ENCODE data around the gene ST3GAL3. TPM values are rescaled to one million over a fixed set of nuclear protein-coding genes. Genes with fewer than 3 reads are reported as not detected.

Gene ST3GAL3
- total RNA-seq, 1 donor from 2014 or later, result 18.7 TPM

DNA sequence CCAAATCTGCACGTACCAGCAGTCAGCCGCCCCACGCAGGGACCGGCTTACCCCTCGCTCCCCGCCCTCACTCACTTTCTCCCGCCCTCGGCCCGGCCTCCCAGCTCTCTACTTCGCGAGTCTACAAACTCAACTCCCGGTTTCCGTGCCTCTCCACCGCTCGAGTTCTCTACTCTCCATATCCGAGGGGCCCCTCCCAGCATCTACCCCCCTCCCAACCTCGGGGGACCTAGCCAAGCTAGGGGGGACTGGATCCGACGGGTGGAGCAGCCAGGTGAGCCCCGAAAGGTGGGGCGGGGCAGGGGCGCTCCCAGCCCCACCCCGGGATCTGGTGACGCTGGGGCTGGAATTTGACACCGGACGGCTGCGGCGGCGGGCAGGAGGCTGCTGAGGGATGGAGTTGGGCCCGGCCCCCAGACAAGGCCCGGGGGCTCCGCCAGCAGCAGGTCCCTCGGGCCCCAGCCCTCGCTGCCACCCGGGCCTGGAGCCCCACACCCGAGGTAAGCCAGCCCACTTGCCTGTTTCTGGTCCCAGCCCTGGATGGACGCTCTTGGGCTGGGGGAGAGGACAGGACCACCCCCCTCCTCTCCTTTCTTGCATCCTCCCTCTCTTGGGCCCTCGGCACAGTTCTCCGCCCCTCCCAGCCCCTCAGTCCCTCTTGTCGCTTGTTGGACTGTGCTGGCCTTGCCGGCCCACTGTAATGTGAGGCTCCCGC lies 226.2 kb downstream of the ST3GAL3 start, which contains the start of gene ARTN:
TSS of gene ARTN (plus strand) at position 416 of the 715 bp plus-strand sequence. CDS start 1,856 bp downstream, outside the sequence.
- peak in 1 of 2 donors; percentile 41 for TF ChIP-seq POLR2AphosphoS5 (IDR thresholded peaks at IDR 0.05; ENCODE audit: insufficient read depth in 1 of 2, low read depth in 1 of 2)
- TF ChIP-seq, protein P1, sequence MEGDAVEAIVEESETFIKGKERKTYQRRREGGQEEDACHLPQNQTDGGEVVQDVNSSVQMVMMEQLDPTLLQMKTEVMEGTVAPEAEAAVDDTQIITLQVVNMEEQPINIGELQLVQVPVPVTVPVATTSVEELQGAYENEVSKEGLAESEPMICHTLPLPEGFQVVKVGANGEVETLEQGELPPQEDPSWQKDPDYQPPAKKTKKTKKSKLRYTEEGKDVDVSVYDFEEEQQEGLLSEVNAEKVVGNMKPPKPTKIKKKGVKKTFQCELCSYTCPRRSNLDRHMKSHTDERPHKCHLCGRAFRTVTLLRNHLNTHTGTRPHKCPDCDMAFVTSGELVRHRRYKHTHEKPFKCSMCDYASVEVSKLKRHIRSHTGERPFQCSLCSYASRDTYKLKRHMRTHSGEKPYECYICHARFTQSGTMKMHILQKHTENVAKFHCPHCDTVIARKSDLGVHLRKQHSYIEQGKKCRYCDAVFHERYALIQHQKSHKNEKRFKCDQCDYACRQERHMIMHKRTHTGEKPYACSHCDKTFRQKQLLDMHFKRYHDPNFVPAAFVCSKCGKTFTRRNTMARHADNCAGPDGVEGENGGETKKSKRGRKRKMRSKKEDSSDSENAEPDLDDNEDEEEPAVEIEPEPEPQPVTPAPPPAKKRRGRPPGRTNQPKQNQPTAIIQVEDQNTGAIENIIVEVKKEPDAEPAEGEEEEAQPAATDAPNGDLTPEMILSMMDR (IDR thresholded peaks at IDR 0.05), result no peak
- H3K36me3 ChIP-seq, result no peaks in the 10 kb centered on the region
- H3K9me3 ChIP-seq, result no peaks in the 10 kb centered on the region
- H3K27me3 ChIP-seq, result no peaks in the 10 kb centered on the region
- intact Hi-C loops (cut with DNase I), result loop anchor here (5.0 kb wide), 1 partner anchor 171 kb away; no protein-coding TSS in a partner anchor
- H3K4me1 ChIP-seq, result peaks cover 66% of the 10 kb centered on the region
- peak within 1 kb of the TSS; percentile 38 to 50 for H3K4me3 ChIP-seq
- peak within 1 kb of the TSS; percentile 11 for H3K27ac ChIP-seq
- DNase-seq (ENCODE audit: extremely low spot score in 2 of 2), result no peak

DNA sequence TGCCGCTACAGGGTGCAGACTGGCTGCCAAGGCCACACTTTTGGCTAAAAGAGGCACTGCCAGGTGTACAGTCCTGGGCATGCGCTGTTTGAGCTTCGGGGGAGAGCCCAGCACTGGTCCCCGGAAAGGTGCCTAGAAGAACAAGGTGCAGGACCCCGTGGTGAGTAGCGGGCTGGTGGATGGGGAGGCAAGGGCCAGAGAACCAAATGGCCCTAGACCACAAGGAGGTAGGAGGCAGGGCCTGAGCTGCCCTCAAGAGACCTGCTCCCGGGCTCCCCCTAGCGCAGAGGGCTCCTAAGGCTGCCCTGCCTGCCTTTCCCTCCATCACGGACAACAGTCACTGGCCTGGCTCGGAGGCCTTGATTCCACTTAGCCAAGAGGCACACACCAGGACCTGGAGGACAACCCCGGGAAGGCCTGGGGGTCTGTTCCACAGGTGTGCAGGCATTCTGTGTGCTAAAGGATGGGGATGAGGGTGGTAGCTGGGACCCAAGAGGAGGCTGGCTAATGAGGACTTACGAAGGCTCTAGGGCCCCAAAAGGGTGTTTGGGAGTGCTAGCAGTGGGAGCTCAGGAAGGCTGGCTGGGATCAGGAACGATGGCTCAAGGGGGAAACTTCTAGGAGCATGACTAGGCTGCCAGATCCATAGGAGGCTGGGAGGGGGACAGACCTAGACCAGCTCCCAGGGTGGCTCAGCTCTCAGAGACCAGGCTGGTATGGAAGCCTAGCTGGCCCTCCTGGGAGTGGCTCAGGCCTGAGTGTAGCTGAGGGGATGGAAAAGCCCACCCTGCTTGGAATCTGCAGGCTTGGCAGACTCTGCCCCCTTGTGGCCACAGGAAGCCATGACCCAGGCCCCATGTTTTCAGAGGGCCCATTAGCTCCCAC lies 227.0 kb downstream of the ST3GAL3 start:
- TF ChIP-seq POLR2AphosphoS5 (IDR thresholded peaks at IDR 0.05; ENCODE audit: insufficient read depth in 1 of 2, low read depth in 1 of 2) (peak in 1 of 2 donors; percentile 10), POLR2A (IDR thresholded peaks at IDR 0.05) (no peak)
- TF ChIP-seq, protein P1 (IDR thresholded peaks at IDR 0.05), result peak; percentile 51 to 91 (median 78)
- Histone ChIP-seq H3K36me3 (no peaks in the 10 kb centered on the region), H3K4me3 (peak overlapping the region; percentile 38 to 50), H3K4me1 (peaks cover 66% of the 10 kb centered on the region), H3K9me3 (no peaks in the 10 kb centered on the region), H3K27me3 (no peaks in the 10 kb centered on the region), H3K27ac (peak overlapping the region; percentile 11)
- intact Hi-C loops (cut with DNase I), result loop anchor here (5.0 kb wide), 1 partner anchor 172 kb away; no protein-coding TSS in a partner anchor
- no peak for DNase-seq (ENCODE audit: extremely low spot score in 2 of 2)

DNA sequence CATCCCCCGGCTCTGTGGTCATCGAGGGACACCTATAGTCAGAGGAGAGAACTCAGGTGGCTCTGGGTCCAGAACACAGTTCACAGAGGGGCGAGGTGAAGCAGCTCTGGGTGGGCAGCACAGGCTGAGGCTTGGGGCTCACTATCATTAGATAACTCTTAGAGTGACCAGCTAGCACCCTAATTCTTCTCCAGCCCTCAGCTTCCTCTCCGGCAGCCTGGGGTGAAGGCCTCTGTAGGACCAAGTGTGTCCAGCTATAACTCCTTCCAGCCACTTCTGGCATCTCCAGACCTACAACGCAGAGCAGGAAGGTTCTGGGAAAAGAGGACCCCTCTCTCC lies 227.6 kb downstream of the ST3GAL3 start:
- intact Hi-C loops (cut with DNase I), result loop anchor here (5.0 kb wide), 1 partner anchor 173 kb away; no protein-coding TSS in a partner anchor
- no peak overlapping the region for H3K27ac ChIP-seq
- H3K27me3 ChIP-seq, result no peaks in the 10 kb centered on the region
- H3K36me3 ChIP-seq, result no peaks in the 10 kb centered on the region
- H3K4me3 ChIP-seq, result no peak overlapping the region
- no peak for DNase-seq (ENCODE audit: extremely low spot score in 2 of 2)
- TF ChIP-seq, protein P1 (IDR thresholded peaks at IDR 0.05), result no peak
- TF ChIP-seq POLR2AphosphoS5 (IDR thresholded peaks at IDR 0.05; ENCODE audit: insufficient read depth in 1 of 2, low read depth in 1 of 2) (no peak), POLR2A (IDR thresholded peaks at IDR 0.05) (no peak)
- peaks cover 64% of the 10 kb centered on the region for H3K4me1 ChIP-seq
- H3K9me3 ChIP-seq, result no peaks in the 10 kb centered on the region

DNA sequence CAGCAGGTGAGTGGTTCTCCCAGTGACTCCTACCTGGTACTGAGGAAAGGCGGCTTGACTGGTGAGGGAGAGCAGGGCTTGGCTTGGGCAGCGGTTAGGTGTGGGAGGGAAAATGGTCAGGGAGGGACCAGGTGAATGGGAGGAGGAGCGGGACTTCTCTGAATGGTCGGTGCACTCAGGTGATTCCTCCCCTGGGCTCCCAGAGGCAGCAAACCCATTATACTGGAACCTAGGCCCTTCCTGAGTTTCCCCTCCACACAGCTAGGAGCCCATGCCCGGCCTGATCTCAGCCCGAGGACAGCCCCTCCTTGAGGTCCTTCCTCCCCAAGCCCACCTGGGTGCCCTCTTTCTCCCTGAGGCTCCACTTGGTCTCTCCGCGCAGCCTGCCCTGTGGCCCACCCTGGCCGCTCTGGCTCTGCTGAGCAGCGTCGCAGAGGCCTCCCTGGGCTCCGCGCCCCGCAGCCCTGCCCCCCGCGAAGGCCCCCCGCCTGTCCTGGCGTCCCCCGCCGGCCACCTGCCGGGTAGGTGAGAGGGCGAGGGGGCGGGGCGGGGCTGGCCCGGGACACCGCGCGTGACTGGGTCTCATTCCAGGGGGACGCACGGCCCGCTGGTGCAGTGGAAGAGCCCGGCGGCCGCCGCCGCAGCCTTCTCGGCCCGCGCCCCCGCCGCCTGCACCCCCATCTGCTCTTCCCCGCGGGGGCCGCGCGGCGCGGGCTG lies 228.5 kb downstream of the ST3GAL3 start:
- intact Hi-C loops (cut with DNase I), result no loop called here
- TF ChIP-seq POLR2A (IDR thresholded peaks at IDR 0.05) (no peak), POLR2AphosphoS5 (IDR thresholded peaks at IDR 0.05; ENCODE audit: insufficient read depth in 1 of 2, low read depth in 1 of 2) (no peak)
- TF ChIP-seq, protein P1 (IDR thresholded peaks at IDR 0.05), result no peak

More for the DNA sequence above, 228.5 kb downstream of the ST3GAL3 start:
- peaks cover 59% of the 10 kb centered on the region for H3K4me1 ChIP-seq
- no peak overlapping the region for H3K27ac ChIP-seq
- H3K4me3 ChIP-seq, result peak overlapping the region; percentile 32 to 61
- H3K36me3 ChIP-seq, result no peaks in the 10 kb centered on the region
- H3K9me3 ChIP-seq, result no peaks in the 10 kb centered on the region
- DNase-seq (ENCODE audit: extremely low spot score in 2 of 2), result no peak
- no peaks in the 10 kb centered on the region for H3K27me3 ChIP-seq

Measured in vagina (tissue), 2 donors.